AG09309 (cell line): Measurements from ENCODE around the gene MDP1.

Source experiments
- DNase-seq: peaks from one replicate; pipeline ENCODE4 v3.0.0-alpha.2; 2010; ENCODE audit warnings: low read depth
- H3K4me3 ChIP-seq: 2 replicates; pipeline ENCODE4 v1.5.1; 2011; ENCODE audit warnings: mild to moderate bottlenecking, low read depth, low read length, moderate library complexity; ENCODE audit not compliant: control insufficient read depth
- CTCF ChIP-seq: IDR thresholded peaks from 2 replicates; pipeline ENCODE4 v1.5.1; 2011; ENCODE audit warnings: mild to moderate bottlenecking, low read depth, low read length, inconsistent platforms; ENCODE audit not compliant: insufficient read depth, control insufficient read depth; ENCODE audit errors: missing control alignments

MDP1 gene

GRCh38 chr14:24178399-24179178, 37.3 kb downstream of the MDP1 start:
- no peak for TF ChIP-seq CTCF
- DNase-seq = no peak
- no peak overlapping the region for H3K4me3 ChIP-seq

- no peak for DNase-seq
- TF ChIP-seq CTCF = no peak
- H3K4me3 ChIP-seq = no peak overlapping the region
These were observed 38.0 kb downstream of the MDP1 start for GRCh38 chr14:24177891-24178290.

- no peak for TF ChIP-seq CTCF
- no peak overlapping the region for H3K4me3 ChIP-seq
- DNase-seq = no peak
These were observed 38.6 kb downstream of the MDP1 start for GRCh38 chr14:24177041-24177825.

GRCh38 chr14:24176599-24176998, 39.3 kb downstream of the MDP1 start:
- no peak for TF ChIP-seq CTCF
- DNase-seq = no peak
- H3K4me3 ChIP-seq = no peak overlapping the region

- no peak overlapping the region for H3K4me3 ChIP-seq
- no peak for TF ChIP-seq CTCF
- no peak for DNase-seq
These were observed 43.0 kb downstream of the MDP1 start for GRCh38 chr14:24172871-24173281.

GRCh38 chr14:24172261-24172860, 43.5 kb downstream of the MDP1 start:
- no peak overlapping the region for H3K4me3 ChIP-seq
- no peak for TF ChIP-seq CTCF
- no peak for DNase-seq
